IPS-NIHi7 (cell line): Measurements from ENCODE around the gene PKDREJ.
"Not testable (repeated sequence)": the region's sequence is repeated elsewhere in the genome, so short reads cannot be mapped to it uniquely, and the experiment has no call there.

Experiments
- DNase-seq: peaks from one replicate; pipeline ENCODE4 v3.0.0; 2012; ENCODE audit warnings: mixed read lengths; ENCODE audit errors: extremely low spot score

PKDREJ gene

GRCh38 chr22:46265627-46266026 lies 2.5 kb upstream of the PKDREJ start:
- DNase-seq = not testable (repeated sequence)

GRCh38 chr22:46264520-46264919 lies 1.4 kb upstream of the PKDREJ start:
- DNase-seq = not testable (repeated sequence)

GRCh38 chr22:46262449-46263215 lies 511 bp downstream of the PKDREJ start:
- DNase-seq = peak; percentile 77

GRCh38 chr22:46260038-46260437 lies 3.1 kb downstream of the PKDREJ start:
- DNase-seq = no peak

- no peak for DNase-seq
These were observed 3.8 kb downstream of the PKDREJ start for GRCh38 chr22:46259374-46259773.

GRCh38 chr22:46256358-46256958 lies 6.7 kb downstream of the PKDREJ start:
- no peak for DNase-seq

GRCh38 chr22:46251816-46252380 lies 11.2 kb downstream of the PKDREJ start:
- no peak for DNase-seq

- no peak for DNase-seq
These were observed 11.9 kb downstream of the PKDREJ start for GRCh38 chr22:46251266-46251665.

GRCh38 chr22:46250783-46251125 lies 12.4 kb downstream of the PKDREJ start:
- DNase-seq = no peak

GRCh38 chr22:46250035-46250782 lies 12.9 kb downstream of the PKDREJ start, which contains the start of gene CDPF1:
Gene CDPF1 (minus strand): TSS chr22:46250293. CDS start chr22:46248284, 2,009 bp downstream.
- DNase-seq = peak; percentile 94

- DNase-seq = no peak
These were observed 15.6 kb downstream of the PKDREJ start for GRCh38 chr22:46247443-46247975.

GRCh38 chr22:46246178-46246577 lies 17.0 kb downstream of the PKDREJ start:
- no peak for DNase-seq

- no peak for DNase-seq
These were observed 17.6 kb downstream of the PKDREJ start for GRCh38 chr22:46245511-46245910.

GRCh38 chr22:46244771-46245170 lies 18.4 kb downstream of the PKDREJ start:
- DNase-seq = no peak

- no peak for DNase-seq
These were observed 21.1 kb downstream of the PKDREJ start for GRCh38 chr22:46242076-46242475.

- no peak for DNase-seq
These were observed 21.6 kb downstream of the PKDREJ start for GRCh38 chr22:46241396-46242007.

- no peak for DNase-seq
These were observed 22.2 kb downstream of the PKDREJ start for GRCh38 chr22:46240907-46241306.

- no peak for DNase-seq
These were observed 22.6 kb downstream of the PKDREJ start for GRCh38 chr22:46240506-46240905.

GRCh38 chr22:46240073-46240472 lies 23.1 kb downstream of the PKDREJ start:
- no peak for DNase-seq

- no peak for DNase-seq
These were observed 23.7 kb downstream of the PKDREJ start for GRCh38 chr22:46239261-46240048.

GRCh38 chr22:46238541-46238940 lies 24.6 kb downstream of the PKDREJ start:
- DNase-seq = no peak
